HG03139 (cell line): ENCODE measurements around the gene MON2.
"Not testable (repeated sequence)": the region's sequence is repeated elsewhere in the genome, so short reads cannot be mapped to it uniquely, and the experiment has no call there.

Source experiments
- ATAC-seq: cut with Tn5 transposase; IDR thresholded peaks from one replicate; pipeline ENCODE4 v1.9.1; 2021; ENCODE audit not compliant: unreplicated experiment

The MON2 gene

GRCh38 chr12:62466594-62467491 lies at the start of gene MON2:
Gene MON2 (plus strand): TSS chr12:62466826. CDS start chr12:62467208, 382 bp downstream.
- peak; percentile 99 for ATAC-seq

GRCh38 chr12:62426089-62426488 lies 40.5 kb upstream of the MON2 start:
- ATAC-seq = no peak

DNA sequence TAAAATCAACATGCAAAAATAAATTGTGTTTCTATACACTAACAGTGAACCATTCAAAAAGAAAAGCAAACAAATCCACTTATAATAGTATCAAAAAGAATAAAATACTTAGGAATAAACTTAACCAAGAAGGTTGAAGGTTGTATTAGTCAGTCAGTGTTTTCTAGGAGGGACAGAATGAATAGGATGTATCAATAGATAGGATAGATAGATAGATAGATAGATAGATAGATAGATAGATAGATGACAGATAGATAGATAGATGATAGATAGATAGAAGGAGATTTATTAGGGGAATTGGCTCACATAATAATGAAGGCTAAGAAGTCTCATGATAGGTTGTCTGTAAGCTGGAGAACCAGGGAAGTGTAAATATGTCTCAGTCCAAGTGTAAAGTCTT lies 37.2 kb upstream of the MON2 start:
- no peak for ATAC-seq

DNA sequence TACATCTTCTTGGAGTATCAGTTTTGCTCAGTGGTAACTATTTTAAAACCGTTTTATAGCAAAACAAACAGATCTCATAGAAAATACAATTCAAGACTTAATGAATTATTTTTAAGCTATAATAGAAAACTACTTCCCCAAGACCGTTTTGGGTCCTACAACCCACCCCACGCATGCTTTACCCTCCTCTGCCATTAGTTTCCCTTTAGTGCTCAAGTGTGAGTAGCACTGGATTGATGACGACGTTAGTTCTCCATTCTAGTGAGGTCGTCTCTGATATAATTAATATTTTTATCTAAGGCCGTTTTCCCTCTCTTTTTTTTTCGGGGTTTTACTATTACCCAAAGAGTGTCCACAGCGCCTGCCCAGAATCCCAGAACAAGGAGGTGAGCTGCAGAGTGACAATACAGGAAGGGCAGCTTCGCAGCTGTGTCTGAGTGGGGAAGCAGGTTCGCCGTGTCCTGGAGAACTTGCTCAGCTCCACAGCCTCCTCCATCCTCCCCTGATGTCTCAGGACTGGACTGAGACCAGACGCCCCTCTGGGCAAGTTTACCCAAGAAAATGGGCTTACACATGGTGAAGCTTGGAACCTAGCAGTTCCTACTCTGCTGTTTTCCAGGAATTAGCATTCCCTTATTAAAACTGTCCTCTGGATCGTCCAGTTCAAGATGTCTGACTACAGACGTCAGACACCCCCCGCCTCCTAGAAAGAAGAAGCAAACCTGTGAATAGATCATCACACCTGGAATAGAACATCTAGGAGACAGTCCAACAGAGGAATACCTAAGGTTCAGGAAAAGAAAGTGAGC lies 31.9 kb upstream of the MON2 start:
- no peak for ATAC-seq

DNA sequence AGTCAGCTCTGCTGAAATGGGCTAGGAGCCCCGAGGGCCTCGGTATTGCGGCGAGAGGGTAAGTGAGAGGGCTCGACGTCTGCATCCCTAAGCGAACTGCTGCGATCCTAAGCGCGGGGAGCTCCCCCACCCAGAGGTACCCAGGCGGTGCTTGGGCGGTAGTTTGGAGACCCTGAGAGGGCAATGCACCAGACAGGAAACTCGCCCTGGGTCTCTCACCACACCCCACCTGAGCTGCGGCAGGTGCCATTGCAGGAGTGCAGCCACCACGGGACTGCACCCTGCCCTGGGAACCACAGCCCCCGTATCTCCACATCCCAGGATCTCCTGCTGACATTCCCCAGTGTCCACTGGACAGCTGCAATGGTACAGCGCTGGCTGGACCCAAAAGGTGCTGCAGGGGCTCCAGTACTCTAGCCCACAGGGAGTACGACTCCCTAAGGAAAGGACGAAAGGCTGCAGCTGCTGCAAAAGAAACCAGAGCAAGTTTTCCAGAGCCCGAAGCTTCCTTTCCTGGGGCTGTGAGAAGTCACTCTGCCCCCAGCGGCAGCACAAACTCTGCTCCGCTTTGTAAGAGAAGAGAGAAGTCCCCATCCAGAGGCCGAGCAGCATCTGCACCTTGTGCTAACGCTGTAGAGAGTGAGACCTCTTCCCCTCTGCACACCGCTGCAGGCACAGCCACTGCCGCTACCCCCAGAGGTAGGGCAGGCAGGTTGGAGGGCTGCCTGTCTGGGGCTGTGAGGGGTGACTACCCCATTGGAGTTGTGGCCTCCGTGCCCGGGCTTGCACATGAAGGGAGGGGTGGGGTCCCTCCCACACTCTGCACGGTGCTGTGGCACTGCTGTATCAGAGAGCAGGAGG lies 31.1 kb upstream of the MON2 start:
- ATAC-seq = peak; percentile 81

- no peak for ATAC-seq
These were observed 30.5 kb upstream of the MON2 start for GRCh38 chr12:62436164-62436503.

DNA sequence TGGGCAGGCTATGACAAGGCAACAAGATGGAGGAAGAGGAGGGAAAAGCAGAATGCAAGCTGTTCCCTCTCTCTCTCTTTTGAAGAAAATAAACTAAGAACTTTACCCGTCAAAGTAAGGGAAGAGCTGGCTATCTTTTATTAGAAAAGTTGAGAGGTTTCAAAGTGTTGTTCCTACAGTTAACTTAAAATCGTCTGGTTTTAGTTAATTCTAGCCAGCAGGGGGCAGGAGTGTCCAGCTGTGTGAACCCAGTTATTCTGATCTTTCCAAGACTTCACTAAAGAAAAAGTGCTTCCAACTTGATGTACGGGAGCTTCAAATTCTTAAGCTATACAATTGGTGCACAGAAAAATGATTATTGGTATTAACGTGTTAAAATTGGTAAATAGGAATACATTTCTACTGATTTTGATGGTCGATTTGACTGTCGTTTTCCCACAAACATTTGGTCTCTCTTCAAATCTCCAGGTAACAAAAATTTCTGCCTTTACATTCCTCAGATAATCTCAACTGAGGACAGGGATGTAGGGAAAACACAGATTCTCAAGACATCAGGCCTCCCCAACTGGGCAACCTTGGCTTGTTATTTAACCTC lies 28.4 kb upstream of the MON2 start:
- ATAC-seq = no peak

DNA sequence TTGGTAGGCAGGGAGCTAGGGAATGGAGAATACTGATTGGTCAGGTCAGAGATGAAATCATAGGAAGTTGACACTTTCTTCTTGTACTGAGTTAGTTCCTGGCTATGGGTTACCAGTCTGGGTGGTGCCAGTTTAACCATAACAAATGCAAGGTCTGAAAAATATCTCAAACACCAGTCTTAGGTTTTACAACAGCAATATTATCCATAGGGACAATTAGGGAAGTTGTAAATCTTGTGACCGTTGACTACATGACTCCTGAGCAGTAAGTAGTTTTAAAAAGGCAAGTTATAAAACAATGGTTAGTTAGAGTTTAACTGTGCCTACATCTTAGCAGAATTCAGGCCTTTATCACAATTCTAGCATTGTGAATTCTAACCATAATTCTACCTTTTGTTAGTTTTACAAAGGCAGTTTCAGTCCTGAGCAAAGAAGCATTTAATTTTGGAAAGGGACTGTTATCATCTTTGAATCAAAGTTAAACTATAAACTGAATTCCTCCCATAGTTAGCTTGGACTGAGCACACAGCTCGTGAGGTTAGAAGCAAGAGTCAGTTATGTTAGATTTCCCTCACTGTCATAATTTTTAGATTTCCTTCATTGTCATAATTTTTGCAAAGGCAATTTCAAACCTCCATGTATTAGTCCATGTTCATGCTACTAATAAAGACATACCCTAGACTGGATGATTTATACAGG lies 19.7 kb upstream of the MON2 start:
- ATAC-seq = no peak

GRCh38 chr12:62448436-62448835 lies 18.2 kb upstream of the MON2 start:
- ATAC-seq = no peak

DNA sequence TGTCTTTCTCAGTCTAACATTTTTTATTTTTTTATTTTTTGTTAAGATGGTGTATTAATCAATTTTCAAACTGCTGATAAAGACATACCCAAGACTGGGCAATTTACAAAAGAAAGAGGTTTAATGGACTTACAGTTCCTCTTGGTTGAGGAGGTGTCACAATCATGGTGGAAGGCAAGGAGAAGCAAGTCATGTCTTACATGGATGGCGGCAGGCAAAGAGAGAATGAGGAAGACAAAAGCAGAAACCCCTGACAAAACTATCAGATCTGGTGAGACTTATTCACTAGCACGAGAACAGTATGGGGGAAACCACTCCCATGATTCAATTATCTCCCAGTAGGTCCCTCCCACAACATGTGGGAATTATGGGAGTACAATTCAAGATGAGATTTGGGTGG lies 11.2 kb upstream of the MON2 start:
- ATAC-seq = not testable (repeated sequence)

- ATAC-seq = no peak
These were observed 8.0 kb upstream of the MON2 start for GRCh38 chr12:62458626-62459025.

DNA sequence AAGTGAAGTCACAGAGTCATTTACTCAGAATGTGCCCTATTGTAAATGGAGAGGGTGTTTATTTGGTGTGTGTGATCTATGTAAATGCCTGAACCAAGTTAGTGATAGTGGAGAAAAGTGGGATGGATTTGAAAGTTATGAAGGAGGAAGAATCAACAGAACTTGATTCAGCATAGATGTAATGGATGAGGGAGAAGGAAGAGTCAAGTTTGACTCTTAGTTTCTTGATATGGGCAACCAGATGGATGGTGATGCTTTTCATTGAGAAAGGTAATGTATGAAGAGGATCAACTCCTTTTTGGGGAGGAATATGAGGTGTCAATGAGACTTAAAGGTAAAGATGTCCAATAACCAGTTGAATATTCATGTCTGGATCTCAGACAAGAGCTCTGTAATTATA lies 6.7 kb upstream of the MON2 start:
- no peak for ATAC-seq

DNA sequence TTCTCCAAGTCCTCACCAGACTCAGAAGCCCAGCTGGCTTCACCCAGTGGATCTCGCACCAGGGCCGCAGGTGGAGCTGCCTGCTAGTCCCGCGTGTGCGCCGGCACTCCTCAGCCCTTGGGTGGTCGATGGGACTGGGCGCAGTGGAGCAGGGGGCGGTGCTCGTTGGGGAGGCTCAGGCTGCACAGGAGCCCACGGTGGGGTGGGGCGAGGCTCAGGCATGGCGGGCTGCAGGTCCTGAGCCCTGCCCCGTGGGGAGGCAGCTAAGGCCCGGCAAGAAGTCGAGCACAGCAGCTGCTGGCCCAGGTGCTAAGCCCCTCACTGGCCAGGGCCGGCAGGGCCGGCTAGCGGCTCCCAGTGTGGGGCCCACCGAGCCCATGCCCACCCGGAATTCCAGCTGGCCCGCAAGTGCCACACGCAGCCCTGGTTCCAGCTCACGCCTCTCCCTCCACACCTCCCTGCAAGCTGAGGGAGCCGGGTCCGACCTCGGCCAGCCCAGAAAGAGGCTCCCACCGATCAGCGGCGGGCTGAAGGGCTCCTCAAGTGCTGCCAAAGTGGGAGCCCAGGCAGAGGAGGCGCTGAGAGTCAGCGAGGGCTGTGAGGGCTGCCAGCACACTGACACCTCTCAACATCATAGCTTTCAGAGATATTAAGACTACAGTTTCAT lies 5.3 kb upstream of the MON2 start:
- ATAC-seq = not testable (repeated sequence)

GRCh38 chr12:62463252-62463651 lies 3.4 kb upstream of the MON2 start:
- ATAC-seq = not testable (repeated sequence)

- ATAC-seq = peak; percentile 34
These were observed 520 bp upstream of the MON2 start for GRCh38 chr12:62466018-62466593.

- ATAC-seq = no peak
These were observed 1.8 kb downstream of the MON2 start for GRCh38 chr12:62468397-62468796.

DNA sequence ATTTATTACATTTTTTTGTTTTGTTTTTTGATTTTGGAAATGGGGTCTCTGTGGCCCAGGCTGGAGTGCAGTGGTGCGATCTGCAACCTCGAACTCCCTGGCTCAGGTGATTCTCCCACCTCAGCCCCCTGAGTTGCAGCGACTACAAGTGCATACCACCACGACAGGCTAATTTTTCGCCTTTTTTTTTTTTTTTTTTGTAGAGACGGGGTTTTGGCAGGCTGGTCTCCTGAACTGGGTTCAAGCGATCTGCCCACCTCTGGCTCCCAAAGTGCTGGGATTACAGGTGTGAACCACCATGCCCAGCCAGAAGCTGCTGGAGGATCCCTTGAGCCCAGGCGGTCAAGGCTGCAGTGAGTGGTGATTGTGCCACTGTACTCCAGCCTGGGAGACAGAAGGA lies 2.3 kb downstream of the MON2 start:
- ATAC-seq = no peak

GRCh38 chr12:62469704-62470103 lies 3.1 kb downstream of the MON2 start:
- ATAC-seq = no peak

DNA sequence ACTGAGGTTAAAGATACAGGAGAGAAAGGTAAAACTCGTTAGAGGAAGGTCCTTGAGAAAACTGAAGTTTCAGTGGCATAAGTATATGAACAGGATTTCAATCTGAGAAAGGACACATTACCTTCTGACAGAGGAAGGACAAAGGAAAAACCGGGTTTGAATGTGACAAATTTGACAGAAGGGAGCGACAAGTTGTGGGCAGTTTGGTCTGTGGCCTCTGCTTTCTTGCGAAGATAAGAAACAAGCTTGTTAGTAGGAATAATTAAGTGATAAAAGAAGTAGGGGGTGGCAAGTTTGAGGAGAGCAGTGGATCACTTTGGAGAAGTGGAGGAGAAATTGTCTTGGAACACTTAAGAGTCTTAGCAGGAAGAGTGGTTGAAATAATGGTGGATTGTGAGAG lies 5.1 kb downstream of the MON2 start:
- ATAC-seq = no peak
